ENCODE results near the gene EXOC7. TPM values are rescaled to one million over a fixed set of nuclear protein-coding genes. Genes with fewer than 3 reads are reported as not detected.

EXOC7 gene
- total and polyA plus RNA-seq, 2 of the 4 experiments (the other 2 are of a cell fraction), result 85.9 to 118 TPM

Small RNAs within 50 kb of the gene (microRNA-seq; reads per million reads assigned to microRNA genes)
- gene MIR6868 (ENCODE audit: insufficient read depth in 1 of 2, insufficient read length in 1 of 2, unreplicated experiment in 1 of 2), result 0 to 0.73 reads per million in 2 experiments

Small RNAs within 50 kb of the gene (small RNA-seq; reads per million reads assigned to genes)
- 0 reads per million in 5 experiments for gene MIR6868

Other genes with a start within 250 kb of the EXOC7 start
- 7.8 and 9.0 TPM in 2 replicates for gene WBP2, start 248.5 kb downstream of the EXOC7 start, total RNA-seq (2012; rRNA removed)
- gene WBP2, start 248.5 kb downstream of the EXOC7 start, polyA plus RNA-seq (2012; rRNA removed), result 35.5 and 36.7 TPM in 2 replicates
- 1.4 TPM in 2 replicates for gene TRIM47, start 225.2 kb downstream of the EXOC7 start, total RNA-seq (2012; rRNA removed)
- 7.2 and 7.5 TPM in 2 replicates for gene TRIM47, start 225.2 kb downstream of the EXOC7 start, polyA plus RNA-seq (2012; rRNA removed)
- gene TRIM65, start 206.8 kb downstream of the EXOC7 start, total RNA-seq (2012; rRNA removed), result 7.9 and 8.1 TPM in 2 replicates
- 10.6 and 10.8 TPM in 2 replicates for gene TRIM65, start 206.8 kb downstream of the EXOC7 start, polyA plus RNA-seq (2012; rRNA removed)
- gene MRPL38, start 198.9 kb downstream of the EXOC7 start, total RNA-seq (2012; rRNA removed), result 13.3 and 15.3 TPM in 2 replicates
- gene MRPL38, start 198.9 kb downstream of the EXOC7 start, polyA plus RNA-seq (2012; rRNA removed), result 42.5 and 55.5 TPM in 2 replicates
- 4.5 and 5.3 TPM in 2 replicates for gene FBF1, start 162.7 kb downstream of the EXOC7 start, total RNA-seq (2012; rRNA removed)
- gene FBF1, start 162.7 kb downstream of the EXOC7 start, polyA plus RNA-seq (2012; rRNA removed), result 8.0 and 9.3 TPM in 2 replicates
- gene ACOX1, start 124.6 kb downstream of the EXOC7 start, total RNA-seq (2012; rRNA removed), result 61.9 and 94.8 TPM in 2 replicates
- 14.9 and 16.1 TPM in 2 replicates for gene ACOX1, start 124.6 kb downstream of the EXOC7 start, polyA plus RNA-seq (2012; rRNA removed)
- 14.7 and 15.6 TPM in 2 replicates for gene TEN1, start 124.5 kb downstream of the EXOC7 start, total RNA-seq (2012; rRNA removed)
- gene TEN1, start 124.5 kb downstream of the EXOC7 start, polyA plus RNA-seq (2012; rRNA removed), result 17.1 and 17.9 TPM in 2 replicates
- 0.56 and 0.72 TPM in 2 replicates for gene CDK3, start 102.9 kb downstream of the EXOC7 start, total RNA-seq (2012; rRNA removed)
- gene CDK3, start 102.9 kb downstream of the EXOC7 start, polyA plus RNA-seq (2012; rRNA removed), result 6.7 and 8.8 TPM in 2 replicates
- gene EVPL, start 76.5 kb downstream of the EXOC7 start, total RNA-seq (2012; rRNA removed), result not detected in 2 replicates
- not detected in 2 replicates for gene EVPL, start 76.5 kb downstream of the EXOC7 start, polyA plus RNA-seq (2012; rRNA removed)
- gene SRP68, start 31.3 kb downstream of the EXOC7 start, total RNA-seq (2012; rRNA removed), result 47.1 and 47.2 TPM in 2 replicates
- gene SRP68, start 31.3 kb downstream of the EXOC7 start, polyA plus RNA-seq (2012; rRNA removed), result 69.1 and 82.6 TPM in 2 replicates
- not detected in 2 replicates for gene GALR2, start 29.0 kb downstream of the EXOC7 start, total RNA-seq (2012; rRNA removed)
- 0.07 and 0.10 TPM in 2 replicates for gene GALR2, start 29.0 kb downstream of the EXOC7 start, polyA plus RNA-seq (2012; rRNA removed)
- gene ZACN, start 24.6 kb downstream of the EXOC7 start, total RNA-seq (2012; rRNA removed), result not detected in 2 replicates
- gene ZACN, start 24.6 kb downstream of the EXOC7 start, polyA plus RNA-seq (2012; rRNA removed), result not detected in 2 replicates
- not detected in 2 replicates for gene FOXJ1, start 37.5 kb upstream of the EXOC7 start, total RNA-seq (2012; rRNA removed)
- 0.05 TPM in 1 of 2 replicates, not detected in the other for gene FOXJ1, start 37.5 kb upstream of the EXOC7 start, polyA plus RNA-seq (2012; rRNA removed)
- 0.54 and 0.83 TPM in 2 replicates for gene RNF157, start 136.7 kb upstream of the EXOC7 start, total RNA-seq (2012; rRNA removed)
- gene RNF157, start 136.7 kb upstream of the EXOC7 start, polyA plus RNA-seq (2012; rRNA removed), result 1.1 and 1.3 TPM in 2 replicates
- 0.90 and 1.4 TPM in 2 replicates for gene UBALD2, start 161.6 kb upstream of the EXOC7 start, total RNA-seq (2012; rRNA removed)
- gene UBALD2, start 161.6 kb upstream of the EXOC7 start, polyA plus RNA-seq (2012; rRNA removed), result 12.1 and 19.9 TPM in 2 replicates
- 3.9 and 4.8 TPM in 2 replicates for gene QRICH2, start 204.5 kb upstream of the EXOC7 start, total RNA-seq (2012; rRNA removed)
- 4.3 and 4.7 TPM in 2 replicates for gene QRICH2, start 204.5 kb upstream of the EXOC7 start, polyA plus RNA-seq (2012; rRNA removed)

Data from IMR-90 (cell line).